ENCODE data around the gene ABCA8.
A peak's percentile ranks its signal among the peaks of the same experiment; 100 is the strongest.
"Not testable (repeated sequence)": the region's sequence is repeated elsewhere in the genome, so short reads cannot be mapped to it uniquely, and the experiment has no call there.

ABCA8 gene

DNA sequence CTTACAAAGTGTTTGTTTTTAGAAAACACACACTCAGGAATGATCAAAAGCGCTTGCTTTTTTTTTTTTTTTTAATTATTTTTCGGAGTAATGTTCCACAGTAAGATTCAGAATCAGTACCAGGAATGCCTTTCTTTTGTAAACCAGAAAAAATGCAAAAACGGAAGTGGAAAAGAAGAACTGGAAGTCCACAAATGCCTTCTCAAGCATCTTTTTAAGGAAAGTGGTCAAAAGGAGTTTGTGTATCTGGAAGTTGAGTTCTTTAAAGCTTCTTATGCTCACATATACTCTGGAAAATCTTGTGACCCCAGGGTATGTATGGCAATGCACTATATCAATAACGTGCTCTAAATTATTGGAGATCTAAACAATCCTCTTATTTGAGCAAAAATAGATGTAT is 126.0 kb downstream of the ABCA8 start:
- DNase-seq (ENCODE audit: low spot score) = no peak

DNA sequence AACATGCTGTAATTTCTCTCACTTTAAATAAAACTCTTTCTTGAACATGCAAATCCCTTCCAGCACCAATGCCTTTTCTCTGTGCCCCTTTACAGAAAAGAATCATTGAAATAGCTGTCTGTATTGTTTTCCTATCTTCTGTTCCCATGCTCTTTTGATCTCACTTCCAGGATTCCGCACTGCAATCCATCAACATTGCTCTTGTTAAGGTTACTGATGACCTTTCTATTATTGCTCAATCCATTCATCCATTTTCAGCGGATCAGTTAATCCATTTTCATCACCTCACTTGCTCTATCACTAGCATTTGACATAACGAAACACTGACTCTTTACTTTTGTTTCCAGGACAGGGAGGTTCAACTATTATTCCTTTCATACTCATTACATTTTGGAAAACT is 130.5 kb downstream of the ABCA8 start:
- no peak for DNase-seq (ENCODE audit: low spot score)

DNA sequence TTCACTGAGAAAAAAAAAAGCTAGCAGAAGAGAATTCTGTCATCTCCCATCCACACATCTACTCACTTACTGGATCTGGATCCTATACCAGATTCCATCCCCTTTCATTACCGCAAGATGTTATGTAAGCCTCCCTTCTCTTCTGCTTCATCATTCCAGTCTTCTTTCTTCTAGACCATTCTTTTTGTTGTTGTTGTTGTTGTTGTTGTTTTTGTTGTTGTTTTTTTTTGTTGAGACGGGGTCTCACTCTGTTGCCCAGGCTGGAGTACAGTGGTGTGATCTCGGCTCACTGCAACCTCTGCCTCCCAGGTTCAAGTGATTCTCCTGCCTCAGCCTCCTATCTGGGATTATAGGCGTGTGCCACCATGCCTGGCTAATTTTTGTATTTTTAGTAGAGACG is 131.0 kb downstream of the ABCA8 start:
- not testable (repeated sequence) for DNase-seq (ENCODE audit: low spot score)

DNA sequence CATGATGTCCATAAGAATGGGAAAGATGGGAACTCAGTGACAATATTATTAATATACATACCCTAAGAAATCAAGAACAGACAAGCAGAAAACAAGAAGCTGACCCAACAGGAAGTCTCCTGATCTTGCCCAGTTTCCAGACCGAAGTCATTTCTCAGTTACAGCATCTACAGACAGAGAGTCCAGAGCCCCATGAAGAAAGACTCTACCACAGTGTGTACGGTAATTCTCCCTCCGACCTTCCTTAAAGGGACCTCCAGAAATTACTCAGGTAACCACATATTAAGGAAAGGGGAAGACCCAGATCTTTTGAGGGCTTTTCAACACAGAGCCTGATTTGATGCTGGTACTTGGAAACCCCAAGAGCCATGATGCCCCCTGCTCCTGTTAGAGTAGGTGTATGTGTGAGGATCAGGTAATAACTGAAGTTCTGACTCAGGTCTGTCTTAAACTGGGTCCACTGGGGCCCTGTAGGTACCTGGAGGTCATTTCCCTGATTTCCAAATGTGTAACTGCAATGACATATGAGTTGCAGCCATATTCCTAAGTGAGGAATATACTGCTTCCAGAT is 132.4 kb downstream of the ABCA8 start:
- DNase-seq (ENCODE audit: low spot score) = no peak

DNA sequence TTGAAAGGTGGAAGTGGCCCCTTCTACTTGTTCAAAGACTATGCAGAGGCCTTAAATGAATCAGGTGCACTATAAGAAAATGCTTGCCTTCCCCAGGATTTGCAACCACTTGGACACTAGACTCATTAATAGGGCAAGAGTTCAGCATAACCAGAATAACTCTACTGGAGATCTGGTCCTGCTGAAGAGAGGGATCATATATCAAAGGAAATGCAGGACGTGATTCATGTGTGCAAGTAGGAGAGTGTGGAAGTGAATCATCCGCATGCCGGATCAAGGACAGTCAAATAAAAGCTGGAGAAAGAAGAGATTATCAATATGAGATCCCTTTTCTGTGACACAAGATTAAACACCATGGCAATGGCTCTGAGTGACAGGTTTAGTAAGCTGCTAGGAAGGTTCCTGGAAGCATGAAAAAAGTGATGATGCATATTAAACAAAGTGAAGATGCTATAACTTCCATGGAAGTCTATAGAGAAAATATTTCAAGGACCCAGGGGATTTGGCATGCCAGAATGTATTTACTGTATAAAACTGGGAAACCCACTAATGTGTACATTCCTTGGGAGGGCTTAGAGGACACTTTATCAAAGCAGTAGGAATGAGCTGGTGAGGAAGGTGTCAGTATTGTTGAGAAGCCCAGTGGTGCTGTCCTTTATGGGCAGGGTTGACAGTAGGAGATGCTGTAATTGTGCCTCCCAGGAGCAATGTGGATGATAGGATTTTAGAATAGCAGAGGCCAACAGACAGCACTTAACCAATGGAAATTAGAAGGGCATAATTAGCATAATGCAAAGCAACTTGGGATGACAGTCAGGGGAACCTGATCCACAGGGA is 133.1 kb downstream of the ABCA8 start:
- DNase-seq (ENCODE audit: low spot score) = peak; percentile 21

DNA sequence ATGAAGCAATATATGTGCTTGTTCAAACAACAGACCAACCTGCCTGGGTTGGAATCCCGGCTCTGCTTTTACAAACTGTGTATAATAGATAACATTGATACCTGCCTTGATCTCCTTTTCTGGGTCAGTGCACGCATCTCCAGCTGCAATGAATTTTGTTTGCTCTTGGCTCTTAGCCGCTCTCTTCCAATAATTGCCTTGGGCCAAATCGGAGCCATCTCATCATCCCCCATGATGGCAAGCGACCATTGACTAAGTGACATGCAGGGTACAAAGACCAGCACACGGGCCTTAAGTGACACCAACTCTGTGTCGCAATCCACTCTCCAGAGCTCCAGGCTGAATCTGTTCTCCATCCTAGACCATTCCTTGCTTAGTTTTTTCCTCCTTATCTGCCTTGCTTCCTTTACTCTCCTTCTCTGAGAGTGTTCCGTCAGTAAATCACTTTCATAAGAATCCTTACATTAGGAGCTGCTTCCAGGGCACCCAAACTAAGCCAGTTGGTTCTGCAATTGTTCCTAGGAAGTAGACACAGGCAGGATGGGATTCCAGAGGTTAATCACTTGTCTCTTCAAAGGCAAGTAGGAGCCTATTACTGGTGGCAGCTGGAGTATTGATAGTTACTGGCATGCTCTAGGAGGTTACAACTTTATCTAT is 134.2 kb downstream of the ABCA8 start:
- no peak for DNase-seq (ENCODE audit: low spot score)

DNA sequence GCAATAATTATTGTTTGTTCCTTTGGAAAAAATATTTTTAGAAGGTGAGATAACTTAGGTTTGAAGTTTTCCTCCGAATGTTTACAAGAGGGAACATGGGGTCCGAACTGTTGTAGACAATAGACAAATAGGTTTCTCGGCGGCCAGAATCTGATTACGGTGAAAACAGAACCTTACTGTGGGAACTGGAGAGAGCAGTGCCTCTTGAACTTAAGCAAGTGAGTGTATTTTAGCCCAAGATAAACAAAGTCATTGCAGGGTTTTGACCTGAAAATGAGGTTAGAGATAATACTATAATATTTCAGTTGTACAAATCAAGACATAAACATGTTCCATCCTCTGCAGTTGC is 134.7 kb downstream of the ABCA8 start:
- no peak for DNase-seq (ENCODE audit: low spot score)

DNA sequence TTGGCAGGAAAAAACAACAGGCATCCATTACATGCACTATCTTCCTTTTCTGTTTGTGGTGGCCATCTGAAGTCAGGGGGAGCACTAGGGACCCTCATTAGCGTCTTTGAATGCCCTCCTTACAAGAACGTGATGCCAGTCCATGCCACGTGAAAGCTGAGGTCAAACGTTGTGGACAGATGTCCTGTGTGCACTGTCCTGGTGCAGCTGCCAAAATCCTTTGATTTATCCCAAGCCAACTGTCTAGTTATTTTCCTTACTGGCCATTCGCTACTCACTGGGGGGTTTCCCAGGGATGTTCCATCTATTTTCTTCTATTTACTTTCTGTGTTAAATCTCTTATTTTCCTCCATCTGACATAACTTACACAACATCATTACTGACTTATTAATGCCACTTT is 135.7 kb downstream of the ABCA8 start:
- DNase-seq (ENCODE audit: low spot score) = no peak

Measured in hepatic stellate cell (primary cell).